HEK293T (cell line): ENCODE data around the gene PAWR.
"Not testable (repeated sequence)": the region's sequence is repeated elsewhere in the genome, so short reads cannot be mapped to it uniquely, and the experiment has no call there.

Source experiments
- CTCF ChIA-PET: fragments of 350-600 bp; formaldehyde crosslinking; extraction: SDS; loops from one replicate; lab custom pipeline; 2021; ENCODE audit warnings: antibody characterized with exemption, inconsistent platforms; lab: Yijun Ruan, JAX
- POLR2A ChIA-PET: fragments of 350-600 bp; formaldehyde crosslinking; extraction: SDS; loops from one replicate; lab custom pipeline; 2020; ENCODE audit warnings: antibody characterized with exemption, inconsistent platforms; lab: Yijun Ruan, JAX
- DNase-seq: peaks from one replicate; pipeline ENCODE4 v3.0.0; 2012; ENCODE audit warnings: mixed read lengths; ENCODE audit errors: extremely low spot score
- ARNT ChIP-seq: fragments of 450-650 bp; IDR thresholded peaks from 2 replicates; pipeline ENCODE4 v1.6.1; 2017; ENCODE audit warnings: mild to moderate bottlenecking
- BHLHE40 ChIP-seq: fragments of 450-650 bp; IDR thresholded peaks from 2 replicates; pipeline ENCODE4 v1.6.1; 2016; ENCODE audit warnings: mild to moderate bottlenecking, moderate library complexity, borderline replicate concordance
- CTBP1 ChIP-seq: fragments of 450-650 bp; IDR thresholded peaks from 2 replicates; pipeline ENCODE4 v1.6.1; 2016; ENCODE audit warnings: borderline replicate concordance
- ELF4 ChIP-seq: fragments of 450-650 bp; IDR thresholded peaks from 2 replicates; pipeline ENCODE4 v1.6.1; 2017; ENCODE audit warnings: antibody characterized with exemption
- FOXK2 ChIP-seq: fragments of 450-650 bp; IDR thresholded peaks from 2 replicates; pipeline ENCODE4 v1.6.1; 2016; ENCODE audit warnings: mild to moderate bottlenecking
- FOXM1 ChIP-seq: fragments of 450-650 bp; IDR thresholded peaks from 2 replicates; pipeline ENCODE4 v1.6.1; 2017; ENCODE audit warnings: mild to moderate bottlenecking, borderline replicate concordance
- HDGF ChIP-seq: fragments of 450-650 bp; IDR thresholded peaks from 2 replicates; pipeline ENCODE4 v1.6.1; 2017; ENCODE audit warnings: antibody characterized with exemption, borderline replicate concordance
- L3MBTL2 ChIP-seq: fragments of 450-650 bp; conservative IDR thresholded peaks from 2 replicates; pipeline ENCODE4 v1.6.1; 2016; ENCODE audit warnings: mild to moderate bottlenecking
- LEF1 ChIP-seq: fragments of 450-650 bp; IDR thresholded peaks from 2 replicates; pipeline ENCODE4 v1.6.1; 2017; ENCODE audit warnings: mild to moderate bottlenecking, borderline replicate concordance
- NFRKB ChIP-seq: fragments of 450-650 bp; IDR thresholded peaks from 2 replicates; pipeline ENCODE4 v1.6.1; 2016; ENCODE audit warnings: mild to moderate bottlenecking, moderate library complexity
- SP1 ChIP-seq: fragments of 450-650 bp; IDR thresholded peaks from 2 replicates; pipeline ENCODE4 v1.6.1; 2017
- SUZ12 ChIP-seq: fragments of 450-650 bp; IDR thresholded peaks from 2 replicates; pipeline ENCODE4 v1.6.1; 2016; ENCODE audit warnings: mild to moderate bottlenecking
- TARDBP ChIP-seq: fragments of 450-650 bp; IDR thresholded peaks from 2 replicates; pipeline ENCODE4 v1.6.1; 2016
- ZNF384 ChIP-seq: fragments of 450-650 bp; IDR thresholded peaks from 2 replicates; pipeline ENCODE4 v1.6.1; 2016
- TF ChIP-seq, protein P1 (sequence below): fragments of 450-650 bp; IDR thresholded peaks from 2 replicates; pipeline ENCODE4 v1.6.1; 2016

Gene PAWR

DNA sequence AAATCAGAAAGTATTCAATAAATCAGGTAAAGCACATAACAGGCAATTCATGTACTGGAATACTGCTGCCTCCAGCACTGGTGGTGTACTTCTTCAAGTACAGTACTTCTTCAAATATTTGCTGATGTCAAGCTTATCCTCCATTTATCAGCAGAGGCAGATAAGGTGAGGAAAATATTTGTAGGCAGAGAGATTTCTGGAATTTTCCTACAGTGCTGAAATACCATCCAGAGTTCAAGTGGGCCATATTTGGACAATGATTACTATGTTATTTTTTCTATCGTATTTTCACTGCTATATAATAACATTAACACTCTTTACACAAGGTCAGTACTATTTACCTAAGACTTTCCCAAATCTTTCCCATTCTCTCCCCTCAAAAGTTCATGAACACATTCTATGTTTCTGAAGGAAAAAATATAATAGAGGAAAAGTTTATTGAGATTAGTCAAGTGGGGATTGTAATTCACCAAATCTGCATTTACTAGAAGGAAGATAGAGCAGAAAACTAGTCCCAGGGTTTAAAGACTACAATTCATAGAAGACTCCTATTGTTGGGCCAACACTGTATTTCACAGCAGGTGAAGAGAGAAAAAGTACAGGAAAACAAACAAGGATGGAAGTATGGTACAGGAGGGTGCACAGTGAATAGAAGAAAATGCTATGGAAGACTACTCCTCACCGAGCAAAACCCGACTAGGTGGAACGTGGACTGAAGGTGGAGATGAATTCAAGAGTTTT lies 141.1 kb downstream of the PAWR start:
- POLR2A ChIA-PET, result no interaction called here
- CTCF ChIA-PET, result no interaction called here
- no peak for TF ChIP-seq HDGF
- DNase-seq, result no peak

DNA sequence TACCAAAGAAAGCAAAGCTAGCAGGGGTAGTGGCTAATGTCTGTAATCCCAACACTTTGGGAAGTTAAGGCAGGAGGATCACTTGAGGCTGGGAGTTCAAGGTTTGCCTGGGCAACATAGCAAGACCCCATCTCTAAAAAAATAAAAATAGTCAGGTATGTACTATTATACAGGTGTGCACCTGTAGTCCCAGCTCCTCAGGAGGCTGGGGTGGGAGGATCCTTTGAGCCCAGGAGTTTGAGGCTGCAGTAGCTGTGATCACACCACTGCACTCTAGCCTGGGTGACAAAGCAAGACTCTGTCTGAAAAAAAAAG lies 142.2 kb downstream of the PAWR start:
- TF ChIP-seq, protein P1, sequence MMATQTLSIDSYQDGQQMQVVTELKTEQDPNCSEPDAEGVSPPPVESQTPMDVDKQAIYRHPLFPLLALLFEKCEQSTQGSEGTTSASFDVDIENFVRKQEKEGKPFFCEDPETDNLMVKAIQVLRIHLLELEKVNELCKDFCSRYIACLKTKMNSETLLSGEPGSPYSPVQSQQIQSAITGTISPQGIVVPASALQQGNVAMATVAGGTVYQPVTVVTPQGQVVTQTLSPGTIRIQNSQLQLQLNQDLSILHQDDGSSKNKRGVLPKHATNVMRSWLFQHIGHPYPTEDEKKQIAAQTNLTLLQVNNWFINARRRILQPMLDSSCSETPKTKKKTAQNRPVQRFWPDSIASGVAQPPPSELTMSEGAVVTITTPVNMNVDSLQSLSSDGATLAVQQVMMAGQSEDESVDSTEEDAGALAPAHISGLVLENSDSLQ, result no peak
- no peak for TF ChIP-seq NFRKB
- no peak for TF ChIP-seq FOXM1
- TF ChIP-seq L3MBTL2, result no peak
- no peak for TF ChIP-seq BHLHE40
- TF ChIP-seq ARNT, result no peak
- no peak for TF ChIP-seq LEF1
- ChIA-PET CTCF (interaction anchor here (0.8 to 1.1 kb wide), 2 partner anchors 16 to 142 kb away, joined by 3 to 4 read pairs; partner anchors contain the start of gene PAWR), POLR2A (no interaction called here)
- no peak for DNase-seq

DNA sequence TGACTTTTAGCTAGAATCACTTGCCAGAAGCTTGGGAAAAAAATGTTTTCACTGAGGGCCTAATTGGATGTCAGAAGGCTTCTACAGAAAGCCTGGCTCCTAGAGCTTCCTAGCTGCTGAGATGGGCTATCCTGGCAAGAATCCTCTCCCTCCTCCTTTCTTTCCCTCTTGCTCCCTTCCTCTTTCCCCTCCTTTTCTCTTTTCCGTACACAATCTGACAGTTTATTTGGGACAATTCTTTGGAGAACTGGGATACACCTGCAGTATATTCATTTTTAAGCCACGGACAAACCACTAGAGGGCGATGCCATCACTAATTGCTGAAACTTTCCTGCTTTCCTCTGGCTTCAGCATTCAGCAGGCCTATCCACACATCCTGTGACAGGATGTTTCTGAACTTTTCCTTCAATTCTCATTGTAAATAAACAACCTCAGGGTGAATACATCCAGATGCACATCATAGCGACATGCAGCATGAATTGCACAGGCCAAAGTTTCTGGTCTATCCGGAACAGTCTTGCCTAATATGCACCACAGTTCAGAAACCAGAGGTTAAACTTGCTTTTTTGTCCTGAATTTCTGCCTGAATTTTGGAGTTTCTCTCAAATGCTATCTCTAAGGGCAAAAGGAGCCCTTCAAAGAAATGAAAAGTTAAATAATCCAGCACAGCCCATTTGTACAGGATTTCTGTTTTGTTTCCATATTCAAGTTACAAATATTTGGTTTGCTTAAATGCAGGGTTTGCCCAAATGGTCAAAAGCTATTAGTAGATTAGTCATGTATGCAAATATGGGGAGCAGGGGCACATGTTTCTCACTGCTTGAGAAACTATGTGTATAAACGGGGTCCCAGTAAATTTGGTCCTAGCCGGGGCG lies 142.8 kb downstream of the PAWR start:
- ChIA-PET POLR2A (interaction anchor here (1.5 kb wide), 1 partner anchor 142 kb away, joined by 3 read pairs; no protein-coding TSS in a partner anchor), CTCF (interaction anchor here (0.8 to 1.1 kb wide), 2 partner anchors 15 to 143 kb away, joined by 3 to 4 read pairs; partner anchors contain the start of gene PAWR)
- no peak for TF ChIP-seq ARNT
- TF ChIP-seq SUZ12, result no peak
- TF ChIP-seq NFRKB, result no peak
- TF ChIP-seq LEF1, result no peak
- TF ChIP-seq HDGF, result no peak
- no peak for TF ChIP-seq TARDBP
- no peak for TF ChIP-seq ELF4
- TF ChIP-seq FOXK2, result no peak
- no peak for TF ChIP-seq CTBP1
- TF ChIP-seq ZNF384, result no peak
- TF ChIP-seq, protein P1, result no peak
- TF ChIP-seq SP1, result no peak

DNA sequence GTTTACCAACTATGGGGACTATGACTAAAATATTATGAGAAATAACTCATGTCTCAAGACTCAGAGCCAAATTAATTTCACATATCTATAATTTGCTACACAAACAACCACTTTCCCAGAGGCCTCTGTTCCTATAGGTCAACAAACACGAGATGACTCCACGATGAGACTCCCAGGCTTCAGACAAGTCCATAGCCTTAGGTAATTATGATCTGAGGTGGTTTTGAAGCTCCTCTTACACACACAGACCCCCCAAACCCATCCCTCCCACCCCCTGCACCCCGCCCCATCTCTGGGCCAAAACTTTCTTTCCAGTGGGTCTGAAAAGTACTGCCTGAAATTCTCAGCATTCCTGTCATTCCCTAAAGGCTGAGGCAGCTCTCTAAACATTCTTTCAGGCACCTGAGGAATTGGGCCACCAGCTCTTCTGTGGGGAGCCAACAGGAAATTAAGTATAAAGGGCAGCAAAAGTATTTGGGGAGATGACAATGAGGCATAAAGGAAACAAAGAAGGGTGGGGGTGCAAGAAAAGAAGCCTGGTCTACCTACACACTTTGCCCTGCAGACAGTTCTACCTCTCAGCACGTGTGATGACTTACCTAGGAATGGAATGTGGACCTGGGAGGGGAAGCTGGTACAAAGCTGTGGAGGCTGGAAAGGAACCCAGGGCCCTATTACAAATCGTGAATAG lies 143.6 kb downstream of the PAWR start:
- CTCF ChIA-PET, result no interaction called here
- no peak for DNase-seq
- TF ChIP-seq ZNF384 (no peak), L3MBTL2 (no peak), LEF1 (no peak), ARNT (no peak), ELF4 (no peak)
- POLR2A ChIA-PET, result interaction anchor here (1.5 kb wide), 1 partner anchor 143 kb away, joined by 3 read pairs; no protein-coding TSS in a partner anchor

More for the DNA sequence above, 142.8 kb downstream of the PAWR start:
- peak; percentile 57 for DNase-seq

DNA sequence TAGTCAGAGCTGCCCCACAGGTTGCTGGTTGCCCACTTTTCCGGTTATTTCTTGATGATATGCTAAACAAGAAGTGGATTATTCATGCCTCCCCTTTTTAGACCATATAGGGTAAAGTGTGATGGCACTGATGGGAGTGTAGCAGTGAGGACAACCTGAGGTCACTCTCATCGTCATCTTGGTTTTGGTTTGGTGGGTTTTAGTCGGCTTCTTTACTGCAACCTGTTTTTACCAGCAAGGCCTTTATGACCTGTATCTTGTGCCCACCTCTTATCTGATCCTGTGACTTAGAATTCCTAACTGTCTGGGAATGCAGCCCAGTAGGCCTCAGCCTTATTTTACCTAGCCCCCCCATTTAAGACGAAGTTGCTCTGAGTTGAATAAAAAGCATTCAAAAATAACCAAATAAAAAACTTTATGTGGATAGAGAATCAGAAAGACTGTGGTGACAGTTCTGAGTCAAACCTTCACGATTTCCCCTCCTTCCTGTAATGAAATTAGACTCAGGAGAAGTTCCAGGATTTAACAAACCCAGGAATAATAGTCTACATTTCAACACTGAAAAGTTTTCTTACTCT lies 144.2 kb downstream of the PAWR start:
- DNase-seq, result no peak
- ChIA-PET POLR2A (interaction anchor here (1.5 kb wide), 1 partner anchor 143 kb away, joined by 3 read pairs; no protein-coding TSS in a partner anchor), CTCF (no interaction called here)
- TF ChIP-seq ARNT (no peak), L3MBTL2 (no peak), HDGF (no peak), SP1 (no peak), ZNF384 (no peak), ELF4 (no peak), BHLHE40 (no peak), CTBP1 (no peak), FOXK2 (no peak), LEF1 (no peak), SUZ12 (no peak)
- TF ChIP-seq, protein P1, result no peak

DNA sequence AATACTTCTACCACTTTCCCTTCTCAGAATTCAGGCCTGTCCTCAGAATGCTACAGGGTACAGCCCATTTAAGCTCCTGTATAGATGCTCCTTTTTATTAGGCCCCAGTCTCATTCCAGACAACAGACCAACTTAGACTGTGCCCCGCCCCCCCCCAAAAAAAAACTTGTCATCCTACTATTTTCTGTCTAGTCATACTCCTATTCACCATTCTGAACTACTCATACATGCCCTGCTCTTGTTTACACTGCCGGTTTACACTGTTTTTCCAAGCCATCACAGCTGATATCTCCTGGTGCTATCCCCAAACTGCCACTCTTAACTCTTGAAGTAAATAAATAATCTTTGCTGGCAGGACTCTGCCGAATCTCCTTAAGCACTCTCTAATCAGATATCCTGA lies 146.3 kb downstream of the PAWR start:
- CTCF ChIA-PET, DNase-seq, POLR2A ChIA-PET: not testable (repeated sequence)

DNA sequence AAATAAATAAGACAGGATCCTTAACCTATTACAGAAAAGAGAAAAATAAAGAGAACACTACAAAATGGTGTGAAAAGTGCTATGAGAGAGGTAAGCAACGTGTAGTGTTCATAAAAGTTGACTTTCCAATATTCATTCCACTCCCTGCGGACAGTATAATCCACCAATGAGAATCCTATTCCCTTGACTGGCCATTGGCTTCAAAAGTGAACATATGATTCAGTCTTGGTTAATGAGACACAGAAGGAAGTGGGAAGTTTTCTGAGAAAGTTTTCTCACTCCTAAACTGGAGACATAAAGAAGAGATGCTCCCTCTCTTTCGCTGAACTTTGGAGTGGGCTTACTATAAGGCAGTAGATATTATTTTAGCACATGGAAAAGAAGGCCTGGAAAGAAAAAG lies 153.1 kb downstream of the PAWR start:
- no peak for DNase-seq
- TF ChIP-seq SP1 (no peak), NFRKB (no peak), FOXM1 (no peak), BHLHE40 (no peak), SUZ12 (no peak), LEF1 (no peak), ELF4 (no peak), TARDBP (no peak), ARNT (no peak), HDGF (no peak), CTBP1 (no peak)
- CTCF ChIA-PET, result no interaction called here
- POLR2A ChIA-PET, result no interaction called here
